Endodermal cell (in vitro differentiated cells): ENCODE data around the gene FAM83E. TPM values are rescaled to one million over a fixed set of nuclear protein-coding genes. Genes with fewer than 3 reads are reported as not detected.
A peak's percentile ranks its signal among the peaks of the same experiment; 100 is the strongest.

Experiments used
- DNase-seq: peaks from one replicate; pipeline ENCODE4 v3.0.0-alpha.2; 2017
- H3K27ac ChIP-seq: 2 replicates; pipeline ENCODE4 v1.5.1; 2013; ENCODE audit warnings: mild to moderate bottlenecking, low read depth, low read length, moderate library complexity
- H3K27me3 ChIP-seq: 2 replicates; pipeline ENCODE4 v1.6.1; 2013; ENCODE audit warnings: mild to moderate bottlenecking, low read length, moderate library complexity; ENCODE audit not compliant: insufficient read depth, control insufficient read depth, poor library complexity, severe bottlenecking
- H3K36me3 ChIP-seq: 2 replicates; pipeline ENCODE4 v1.7.0; 2013; ENCODE audit warnings: mild to moderate bottlenecking, low read length, moderate library complexity; ENCODE audit not compliant: control insufficient read depth, insufficient read depth
- H3K4me1 ChIP-seq: one replicate; pipeline ENCODE4 v1.7.0; 2013; ENCODE audit warnings: low read length; ENCODE audit not compliant: control insufficient read depth, insufficient read depth
- H3K4me3 ChIP-seq: 2 replicates; pipeline ENCODE4 v1.5.1; 2013; ENCODE audit warnings: mild to moderate bottlenecking, low read length, moderate library complexity
- H3K9ac ChIP-seq: 2 replicates; pipeline ENCODE4 v1.6.1; 2013; ENCODE audit warnings: mild to moderate bottlenecking, low read length, moderate library complexity; ENCODE audit not compliant: poor library complexity, severe bottlenecking; ENCODE audit errors: extremely low read depth
- H3K9me3 ChIP-seq: 2 replicates; pipeline ENCODE4 v1.6.1; 2013; ENCODE audit warnings: mild to moderate bottlenecking, low read length, moderate library complexity; ENCODE audit not compliant: control insufficient read depth
- H3K27ac Mint-ChIP-seq: 2 replicates; pipeline ENCODE4 v1.8.0; 2020; ENCODE audit warnings: mixed read lengths
- H3K27me3 Mint-ChIP-seq: 2 replicates; pipeline ENCODE4 v1.8.0; 2021; ENCODE audit warnings: mild to moderate bottlenecking, mixed read lengths; ENCODE audit not compliant: insufficient read depth
- H3K36me3 Mint-ChIP-seq: 2 replicates; pipeline ENCODE4 v1.8.0; 2020; ENCODE audit warnings: low read depth, mixed read lengths
- H3K4me1 Mint-ChIP-seq: 2 replicates; pipeline ENCODE4 v1.8.0; 2020; ENCODE audit warnings: mixed read lengths
- H3K4me3 Mint-ChIP-seq: 2 replicates; pipeline ENCODE4 v1.8.0; 2020; ENCODE audit warnings: mild to moderate bottlenecking, moderate library complexity, mixed read lengths
- H3K9me3 Mint-ChIP-seq: 2 replicates; pipeline ENCODE4 v1.8.0; 2020; ENCODE audit warnings: mild to moderate bottlenecking, mixed read lengths
- CTCF ChIP-seq: fragments of 200-600 bp; sonication (generic); conservative IDR thresholded peaks from 2 replicates; pipeline ENCODE4 v1.5.0; 2021; ENCODE audit warnings: antibody characterized with exemption, mild to moderate bottlenecking
- WGBS, 2 experiments: methylation state at CpG; one replicate each; pipeline versions ENCODE4 v1.1.5 to v1.1.7; 2013; ENCODE audit warnings: missing lambda C conversion rate in 2 of 2, mixed read lengths in 1 of 2; ENCODE audit not compliant: insufficient coverage in 1 of 2, insufficient read length in 1 of 2; 5-methylcytosine and 5-hydroxymethylcytosine counted together
- total RNA-seq, 2 donors: library from RNA; stranded (reverse); fragmentation: NEBNext Ultra II Directional in 1 of 2; extraction: Animal tissue kit (Norgen Biotek cat#: 25700) in 1 of 2; gene quantifications; 2 replicates in 1 of 2; 3 replicates in 1 of 2; pipeline ENCODE4 v1.2.1, GENCODE V29; 2021

Gene FAM83E
- total RNA-seq, 2 donors from 2014 or later, result 4.4 to 5.7 TPM

DNA sequence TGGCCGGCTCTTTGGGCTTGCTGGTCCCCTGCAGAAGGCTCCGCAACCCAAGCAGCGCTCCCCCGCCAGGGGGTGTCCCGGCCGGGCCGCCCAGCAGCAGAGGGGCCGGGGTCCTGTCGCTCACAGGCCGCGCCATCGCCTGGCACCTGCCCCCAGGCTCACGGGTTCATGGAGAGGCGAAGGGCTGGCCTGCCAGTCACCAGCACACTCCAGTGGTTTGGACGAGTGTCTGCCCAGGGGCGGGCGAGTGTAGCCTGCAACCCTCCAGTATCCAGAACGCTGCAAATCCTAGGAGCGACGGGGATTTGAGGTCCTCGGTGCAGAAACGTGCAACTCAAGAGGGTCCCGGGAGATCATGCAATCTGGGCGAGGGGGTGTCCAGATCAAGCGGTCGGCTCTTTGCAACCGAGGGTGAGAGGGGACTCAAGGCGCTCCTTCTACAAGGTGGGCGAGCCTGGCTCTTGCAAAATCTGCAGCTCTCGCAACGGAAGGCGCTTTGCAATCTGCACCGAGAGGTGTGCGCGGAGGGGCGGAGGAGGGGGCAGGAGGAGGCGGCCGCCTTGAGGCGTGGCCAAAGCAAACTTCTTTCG lies 22.1 kb upstream of the FAM83E start, which contains the start of gene DBP:
DBP (minus strand) TSS at position 521 of the 590 bp plus-strand sequence; CDS start at position 136, 385 bp downstream.
- peak; percentile 83 for DNase-seq
- Histone ChIP-seq H3K27ac (peak within 1 kb of the TSS; percentile 95), H3K4me1 (peaks cover 12% of the 10 kb centered on the region), H3K9me3 (no peaks in the 10 kb centered on the region), H3K4me3 (peak within 1 kb of the TSS; percentile 80), H3K36me3 (no peaks in the 10 kb centered on the region), H3K9ac (peak within 1 kb of the TSS; percentile 20), H3K27me3 (peaks cover 11% of the 10 kb centered on the region)
- Mint-ChIP-seq H3K27me3 (peaks cover 49% of the 10 kb centered on the region), H3K4me3 (peak within 1 kb of the TSS; percentile 61), H3K4me1 (peaks cover 21% of the 10 kb centered on the region), H3K27ac (peak within 1 kb of the TSS; percentile 92), H3K36me3 (peaks cover 21% of the 10 kb centered on the region), H3K9me3 (peaks cover 2% of the 10 kb centered on the region)
- TF ChIP-seq CTCF, result peak; percentile 43
- 0 to 1% methylated on average over 25 to 39 of the region's 40 CpGs for WGBS, 2 experiments

- Mint-ChIP-seq H3K4me1 (peaks cover 21% of the 10 kb centered on the region), H3K27ac (no peak overlapping the region), H3K4me3 (peak overlapping the region; percentile 61), H3K9me3 (peaks cover 2% of the 10 kb centered on the region), H3K27me3 (peaks cover 47% of the 10 kb centered on the region), H3K36me3 (peaks cover 15% of the 10 kb centered on the region)
- no peak for TF ChIP-seq CTCF
- Histone ChIP-seq H3K36me3 (no peaks in the 10 kb centered on the region), H3K4me1 (peaks cover 12% of the 10 kb centered on the region), H3K27me3 (peaks cover 11% of the 10 kb centered on the region), H3K27ac (no peak overlapping the region), H3K9me3 (no peaks in the 10 kb centered on the region), H3K9ac (no peak overlapping the region), H3K4me3 (peak overlapping the region; percentile 80)
- peak; percentile 62 for DNase-seq
- WGBS, 2 experiments, result 6 to 9% methylated on average over 23 to 35 of the region's 35 CpGs
Observed at GRCh38 chr19:48635966-48636858, 21.3 kb upstream of the FAM83E start.

DNA sequence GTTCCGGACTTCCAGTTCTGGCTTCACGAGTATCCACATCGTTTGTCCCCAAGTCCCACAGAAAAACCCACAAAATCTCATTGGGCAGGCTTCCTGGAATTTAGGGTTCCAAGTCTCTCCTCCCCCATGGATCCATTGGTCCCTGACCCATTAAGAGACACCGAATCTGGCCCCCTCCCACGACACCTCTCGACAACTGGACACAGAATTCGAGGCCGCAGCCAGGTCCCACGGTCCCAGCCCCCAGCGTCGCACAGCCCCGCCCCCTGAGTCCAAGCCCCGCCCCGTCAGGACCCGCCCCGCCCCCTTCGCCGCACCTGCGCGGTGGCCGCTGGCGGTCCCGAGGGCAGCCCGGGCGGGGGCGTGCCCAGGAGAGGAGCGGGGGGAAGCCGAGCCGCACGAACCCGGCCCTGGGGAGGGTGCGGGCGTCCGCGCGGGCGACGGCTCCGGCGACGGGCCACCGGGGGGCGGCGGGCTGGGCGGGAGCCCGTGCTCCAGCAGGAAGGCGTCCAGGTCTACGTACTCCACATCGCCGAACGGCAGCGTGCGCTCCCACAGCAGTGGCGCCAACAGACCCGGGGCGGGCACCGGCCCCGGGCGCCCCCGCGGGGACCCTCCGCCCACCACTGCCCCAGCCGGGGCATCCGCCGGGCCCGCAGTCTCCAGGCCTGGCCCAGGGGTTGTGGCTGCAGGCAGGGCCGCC lies 20.5 kb upstream of the FAM83E start:
- WGBS, 2 experiments, result 2 to 6% methylated on average over 33 to 66 of the region's 67 CpGs
- H3K9me3 ChIP-seq, result no peaks in the 10 kb centered on the region
- H3K9ac ChIP-seq, result peak overlapping the region; percentile 23
- no peak for TF ChIP-seq CTCF
- H3K9me3 Mint-ChIP-seq, result peaks cover 2% of the 10 kb centered on the region
- peak overlapping the region; percentile 61 for H3K4me3 Mint-ChIP-seq
- peak overlapping the region; percentile 80 for H3K4me3 ChIP-seq
- H3K36me3 Mint-ChIP-seq, result peaks cover 14% of the 10 kb centered on the region
- peak overlapping the region; percentile 69 for H3K27ac ChIP-seq
- peaks cover 11% of the 10 kb centered on the region for H3K27me3 ChIP-seq
- peak overlapping the region; percentile 90 for H3K27ac Mint-ChIP-seq
- peaks cover 14% of the 10 kb centered on the region for H3K4me1 ChIP-seq
- H3K27me3 Mint-ChIP-seq, result peaks cover 39% of the 10 kb centered on the region
- peak; percentile 90 for DNase-seq
- H3K36me3 ChIP-seq, result no peaks in the 10 kb centered on the region
- H3K4me1 Mint-ChIP-seq, result peaks cover 23% of the 10 kb centered on the region
